Stimulated activated CD8-positive, alpha-beta memory T cell treated with anti-CD3 and anti-CD28 coated beads, Interleukin-12 subunit alpha, Interleukin-12 subunit beta, amount 100 ng/mL, for 4 hours (primary cell): Measurements from ENCODE around the gene PM20D1.
A peak's percentile ranks its signal among the peaks of the same experiment; 100 is the strongest.

Source experiments
- DNase-seq: peaks from one replicate; pipeline ENCODE4 v3.0.0-alpha.2; 2020; ENCODE audit warnings: low read depth

The PM20D1 gene

DNA sequence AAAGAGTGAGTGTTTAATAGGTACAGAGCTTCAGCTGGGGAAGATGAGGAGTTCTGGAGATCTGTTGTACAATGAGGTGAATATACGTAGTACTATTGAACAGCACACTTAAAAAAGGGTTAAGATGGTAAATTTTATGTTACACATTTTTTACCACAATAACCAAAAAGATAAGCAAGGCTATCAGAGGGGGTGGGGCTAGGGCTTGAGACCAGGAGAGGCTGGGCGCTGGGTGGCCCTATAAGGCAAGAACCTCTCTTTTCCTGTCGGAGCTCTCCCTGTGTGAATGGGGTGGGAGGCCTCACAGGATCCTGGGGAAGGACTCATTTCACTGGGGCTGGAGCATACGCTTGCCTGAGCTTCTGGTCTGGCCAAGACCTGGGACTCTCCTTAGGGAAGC lies 45.9 kb downstream of the PM20D1 start:
- no peak for DNase-seq

DNA sequence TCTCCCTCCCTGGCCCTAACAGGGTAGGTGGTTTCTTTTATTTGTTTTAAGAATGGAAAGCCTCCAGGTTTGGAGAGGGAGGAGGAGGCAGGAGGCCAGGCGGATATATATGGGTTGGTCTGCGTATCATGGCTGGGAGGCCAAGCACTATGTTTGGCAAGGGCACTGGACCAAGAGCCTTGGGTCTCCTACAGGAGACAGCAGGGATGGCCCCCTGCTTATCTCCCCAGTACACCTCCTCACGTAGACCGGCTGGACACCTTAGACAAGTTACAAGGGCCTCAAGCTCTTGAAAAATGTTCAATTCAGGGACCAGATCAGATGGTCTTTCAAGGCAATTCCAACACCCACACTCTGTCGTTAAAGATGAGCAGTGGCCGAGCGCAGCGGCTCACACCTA lies 47.9 kb downstream of the PM20D1 start:
- DNase-seq: no peak

GRCh38 chr1:205800981-205801703 lies 48.8 kb downstream of the PM20D1 start:
- no peak for DNase-seq

- DNase-seq: no peak
Observed at GRCh38 chr1:205800427-205800826, 49.5 kb downstream of the PM20D1 start.

- DNase-seq: no peak
Observed at GRCh38 chr1:205798577-205798976, 51.4 kb downstream of the PM20D1 start.

GRCh38 chr1:205797168-205797567 lies 52.8 kb downstream of the PM20D1 start:
- DNase-seq: no peak

DNA sequence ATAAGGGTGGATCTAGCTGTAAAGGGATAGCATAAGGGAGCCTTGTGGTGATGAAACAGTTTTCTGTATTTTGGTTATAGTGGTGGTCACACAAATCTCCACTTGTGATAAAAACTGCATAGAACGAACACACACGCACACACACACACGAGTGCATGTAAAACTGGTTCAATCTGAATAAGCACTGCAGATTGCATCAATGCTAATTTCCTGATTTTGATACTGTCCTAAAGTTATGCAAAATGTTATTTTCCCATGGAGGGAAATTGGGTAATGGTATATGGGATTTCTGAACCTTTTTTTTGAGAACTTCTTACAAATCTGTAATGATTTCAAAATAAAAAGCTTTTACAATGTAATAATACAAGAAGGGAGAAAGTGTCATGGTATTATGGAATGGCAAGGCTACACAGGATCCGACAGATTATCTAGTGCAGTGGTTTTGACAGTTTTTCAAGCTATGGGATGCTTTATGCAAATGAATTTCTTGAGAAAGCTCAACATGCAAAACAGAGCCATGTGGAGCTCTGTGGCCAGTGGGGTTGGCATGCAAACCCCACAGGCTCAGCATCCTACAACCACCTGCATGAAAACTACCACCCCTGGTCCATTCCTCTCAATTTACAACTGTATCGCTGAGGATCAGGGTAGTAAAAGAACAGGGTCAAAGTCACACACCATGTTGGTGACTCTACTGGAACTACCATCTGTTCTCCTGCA lies 55.8 kb downstream of the PM20D1 start:
- DNase-seq: no peak

GRCh38 chr1:205792961-205793673 lies 56.8 kb downstream of the PM20D1 start:
- no peak for DNase-seq

DNA sequence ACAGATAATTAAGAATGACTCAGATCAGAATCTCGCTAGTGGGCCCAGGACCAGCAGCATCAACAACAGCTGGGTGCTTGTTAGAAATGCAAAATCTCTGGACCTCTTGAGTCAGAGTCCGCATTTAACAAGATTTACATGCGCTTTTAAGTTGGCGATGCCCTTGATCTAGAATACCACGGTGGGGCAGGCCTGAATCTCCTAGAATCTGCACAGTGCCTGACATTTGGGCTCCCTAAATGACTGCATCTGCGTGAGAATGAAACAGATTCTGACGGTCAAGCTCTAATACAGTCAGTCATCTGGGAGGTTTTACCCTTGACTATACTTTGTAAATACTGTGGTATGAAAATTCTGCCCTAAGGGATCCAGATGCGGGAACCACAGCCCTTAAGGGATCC lies 57.5 kb downstream of the PM20D1 start:
- no peak for DNase-seq

DNA sequence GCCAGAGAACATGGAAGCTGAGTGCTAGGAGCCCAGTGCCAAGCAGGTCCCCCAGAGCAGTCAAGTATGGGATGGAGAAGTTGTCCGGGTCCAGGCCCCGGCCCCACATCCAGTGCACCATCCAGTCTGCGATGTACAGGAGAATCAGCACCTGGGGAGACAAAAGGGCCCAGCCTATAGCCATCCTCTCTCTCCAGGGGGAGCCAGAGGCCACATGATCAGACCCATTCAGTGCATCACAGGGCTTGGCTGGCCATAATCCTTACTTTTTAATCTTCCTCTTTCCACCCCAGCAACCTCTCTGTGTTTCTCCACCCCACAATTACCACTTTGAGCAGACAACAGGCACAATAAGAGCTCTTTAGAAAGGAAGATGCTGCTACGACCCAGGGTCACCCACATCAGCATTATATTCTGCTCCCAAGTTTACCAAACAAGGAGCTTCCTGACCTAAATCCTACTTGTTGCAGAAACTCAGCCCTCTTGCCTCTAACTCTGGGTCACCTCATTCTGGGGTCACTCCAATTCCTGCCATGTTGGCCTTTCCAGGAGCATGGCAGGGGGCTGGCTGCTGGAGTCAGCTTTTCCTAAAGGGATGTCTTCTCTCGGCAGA lies 58.3 kb downstream of the PM20D1 start:
- DNase-seq: peak; percentile 13

DNA sequence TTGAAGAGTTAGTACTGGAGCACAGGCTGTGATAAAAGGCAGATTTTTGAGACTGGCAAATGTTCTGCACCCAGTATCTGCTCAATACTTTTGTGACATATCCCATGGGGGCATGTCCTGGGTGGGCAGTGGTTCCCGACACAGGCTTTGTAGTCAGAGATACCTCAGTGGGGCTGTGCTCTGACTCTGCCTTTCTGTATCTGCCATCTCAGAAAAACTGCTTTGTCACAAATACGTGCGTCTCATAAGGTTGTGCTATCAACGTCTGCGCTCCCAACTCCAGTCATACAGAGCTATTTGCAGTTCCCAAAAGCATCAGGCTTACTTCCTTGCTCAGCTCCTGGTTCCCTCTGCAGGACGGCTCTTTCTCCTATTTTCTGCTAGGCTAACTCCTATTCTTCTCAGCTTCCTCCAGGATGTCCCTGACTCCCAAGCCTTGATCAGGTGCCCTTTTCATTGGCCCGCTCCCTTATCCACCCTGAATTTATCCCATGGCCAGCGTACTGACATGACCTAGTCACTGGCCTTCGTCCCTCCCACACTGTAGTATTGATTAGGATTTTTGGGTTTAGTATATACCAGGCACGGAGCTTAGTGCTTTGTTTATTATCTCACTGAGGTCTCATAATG lies 62.5 kb downstream of the PM20D1 start:
- DNase-seq: no peak

DNA sequence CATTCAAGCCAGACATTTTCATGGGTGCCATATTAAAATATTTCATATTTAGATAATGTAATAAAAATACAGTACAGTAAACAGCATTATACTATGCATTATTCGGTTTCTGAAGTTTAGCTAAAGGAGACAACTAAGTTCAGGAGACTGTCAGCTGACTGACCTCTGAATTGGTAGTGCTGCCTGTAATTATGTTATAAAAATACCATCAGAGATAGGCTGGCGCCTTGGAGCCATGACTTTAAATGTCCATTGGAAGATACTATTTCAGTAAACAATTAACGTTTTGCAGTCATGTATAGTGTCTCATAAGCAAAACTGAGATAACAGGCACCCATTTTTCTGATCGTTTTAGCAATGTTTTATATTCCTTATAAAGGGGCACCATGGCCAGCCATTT lies 63.3 kb downstream of the PM20D1 start:
- DNase-seq: no peak

DNA sequence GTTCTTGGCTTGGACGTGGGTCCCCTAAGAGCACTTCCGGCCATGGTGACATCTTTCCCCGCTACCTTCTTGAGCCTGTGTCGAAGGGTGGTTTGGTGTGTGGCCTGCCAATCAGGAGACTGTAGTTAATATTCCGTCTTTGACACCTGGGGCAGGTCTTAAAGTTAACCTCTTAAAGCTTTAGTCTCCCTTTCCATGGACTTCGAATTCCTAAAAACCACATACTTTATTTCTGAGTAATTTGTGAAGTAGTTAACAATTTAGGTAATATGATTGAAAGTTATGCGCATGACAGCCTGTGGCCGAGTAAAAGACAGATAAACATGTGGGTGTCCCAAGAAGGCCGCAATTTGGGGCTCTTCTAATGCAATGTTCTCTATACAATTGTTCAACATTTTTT lies 64.5 kb downstream of the PM20D1 start:
- DNase-seq: no peak

DNA sequence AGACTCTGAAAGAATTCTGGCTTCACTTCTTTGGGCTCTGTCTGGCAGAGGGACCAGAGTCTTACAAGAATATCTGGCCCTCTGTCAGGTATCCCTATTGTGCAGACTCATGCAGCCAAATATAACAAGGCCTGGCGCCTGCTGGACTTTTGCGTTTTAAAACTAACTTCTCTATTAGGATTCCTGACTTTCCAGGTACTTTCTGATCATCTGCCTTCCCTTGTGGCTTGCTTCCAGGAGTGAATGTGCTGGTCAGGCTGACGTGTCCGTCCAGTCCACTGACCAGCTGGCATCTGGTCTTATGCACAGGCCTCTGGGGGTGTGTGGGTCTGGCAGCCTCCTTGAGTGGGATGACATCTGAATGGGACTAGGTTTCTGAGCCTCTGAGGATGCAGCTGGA lies 66.0 kb downstream of the PM20D1 start:
- DNase-seq: no peak

GRCh38 chr1:205783433-205783795 lies 66.5 kb downstream of the PM20D1 start:
- DNase-seq: no peak

DNA sequence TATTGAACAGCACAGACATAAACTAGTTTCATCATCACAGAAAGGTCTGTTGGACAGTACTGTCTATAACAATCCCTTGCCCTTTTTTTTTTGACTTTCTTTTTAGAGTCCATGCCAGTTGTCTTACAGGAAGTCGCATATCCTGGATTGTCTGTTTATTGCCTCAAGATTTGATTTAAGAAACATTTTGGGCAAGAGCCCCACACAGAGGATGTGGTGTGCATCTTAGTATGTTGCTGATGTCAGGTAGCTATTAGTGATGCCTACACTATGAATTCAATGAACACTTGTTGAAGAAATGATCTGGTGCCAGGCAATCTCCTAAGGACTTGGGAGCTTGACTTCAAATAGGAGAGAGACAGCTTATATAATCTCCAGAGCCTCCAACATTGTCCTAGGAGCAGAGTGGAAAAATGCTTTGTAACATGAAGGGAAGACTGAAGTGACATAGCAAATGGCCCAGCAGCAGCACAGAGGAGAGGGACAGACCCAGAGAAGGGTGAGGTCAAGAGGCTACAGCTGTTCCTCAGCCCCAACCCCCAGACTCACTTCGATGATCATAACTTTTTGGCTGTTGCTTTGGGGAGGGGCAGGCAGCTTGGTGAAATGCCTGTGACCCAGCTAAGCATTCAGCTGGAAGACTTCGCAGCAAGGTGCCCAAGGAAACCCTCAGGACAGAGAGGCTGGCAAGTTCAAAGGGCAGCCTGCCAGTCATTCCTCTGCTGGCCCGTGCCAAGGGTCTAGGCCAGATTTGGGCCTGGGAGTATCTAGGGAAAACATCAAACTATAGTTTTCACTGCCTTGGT lies 67.1 kb downstream of the PM20D1 start:
- no peak for DNase-seq

GRCh38 chr1:205780335-205780734 lies 69.6 kb downstream of the PM20D1 start:
- DNase-seq: no peak
